B cell (primary cell): Measurements from ENCODE around the gene CYB5RL.

Experiments
- CTCF ChIP-seq: fragments of 200-600 bp; IDR thresholded peaks from one replicate; pipeline ENCODE4 v1.8.0; 2022; ENCODE audit warnings: antibody characterized with exemption, mild to moderate bottlenecking
- EZH2 ChIP-seq: IDR thresholded peaks from 2 replicates; pipeline ENCODE4 v1.6.1; 2012; ENCODE audit warnings: borderline replicate concordance, low read depth, mild to moderate bottlenecking, moderate library complexity, low read length; ENCODE audit not compliant: insufficient read depth, poor library complexity, severe bottlenecking

- TF ChIP-seq CTCF (no peak), EZH2 (no peak)
Measured at GRCh38 chr1:54234284-54234683, 34.5 kb upstream of the CYB5RL start.
